HG02870 (cell line): ENCODE results near the gene GPRC5C.
A peak's percentile ranks its signal among the peaks of the same experiment; 100 is the strongest.
"Not testable (repeated sequence)": the region's sequence is repeated elsewhere in the genome, so short reads cannot be mapped to it uniquely, and the experiment has no call there.

Source experiments
- ATAC-seq: cut with Tn5 transposase; IDR thresholded peaks from one replicate; pipeline ENCODE4 v1.9.1; 2021; ENCODE audit warnings: mild to moderate bottlenecking, moderate library complexity; ENCODE audit not compliant: unreplicated experiment

The GPRC5C gene

DNA sequence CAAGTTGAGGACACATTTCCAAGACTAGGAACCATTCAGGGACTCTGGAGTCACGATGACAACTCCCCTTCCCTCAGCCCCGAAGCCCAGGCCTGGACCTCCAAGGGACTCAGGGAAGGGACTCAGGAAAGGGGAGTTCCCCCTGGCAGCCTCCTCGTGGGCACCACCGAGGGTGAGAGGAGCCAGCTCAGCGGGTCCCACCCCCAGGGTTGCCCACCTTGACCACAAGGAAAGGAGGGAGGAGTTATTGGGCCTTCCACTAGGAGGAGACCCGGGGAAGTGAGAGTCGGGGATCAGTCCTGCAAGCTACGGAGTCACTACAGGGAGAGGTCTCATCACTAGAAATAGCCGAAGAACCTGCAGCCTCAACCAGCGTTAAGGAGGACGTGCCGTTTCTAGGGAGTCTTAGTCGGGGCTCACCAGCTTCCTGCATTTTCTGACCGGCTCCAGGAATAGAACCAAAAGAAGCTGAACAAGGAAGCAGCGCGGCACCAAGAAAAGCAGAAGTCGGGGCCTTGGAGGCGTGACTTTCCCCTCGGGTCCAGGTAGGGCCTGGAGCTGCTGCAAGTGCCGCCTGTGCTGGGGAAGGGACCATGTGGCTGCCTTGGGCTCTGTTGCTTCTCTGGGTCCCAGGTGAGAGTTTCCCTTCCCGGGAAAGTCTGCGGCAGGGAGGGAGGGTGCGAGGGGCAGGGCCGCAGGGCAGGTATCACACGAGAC lies 34.4 kb downstream of the GPRC5C start, which contains the start of gene CD300A:
Gene CD300A, plus strand, starts transcription at position 524 of the 717 bp plus-strand sequence. Its CDS starts 70 bp downstream, at position 594.
- no peak for ATAC-seq

GRCh38 chr17:74466828-74467184 lies 34.9 kb downstream of the GPRC5C start:
- ATAC-seq = no peak

GRCh38 chr17:74467221-74467951 lies 35.5 kb downstream of the GPRC5C start:
- peak; percentile 60 for ATAC-seq

GRCh38 chr17:74471341-74471740 lies 39.5 kb downstream of the GPRC5C start:
- no peak for ATAC-seq

- ATAC-seq = no peak
Observed at GRCh38 chr17:74472890-74473289, 41.0 kb downstream of the GPRC5C start.

GRCh38 chr17:74473294-74473693 lies 41.4 kb downstream of the GPRC5C start:
- ATAC-seq = no peak

- no peak for ATAC-seq
Observed at GRCh38 chr17:74474043-74474792, 42.3 kb downstream of the GPRC5C start.

DNA sequence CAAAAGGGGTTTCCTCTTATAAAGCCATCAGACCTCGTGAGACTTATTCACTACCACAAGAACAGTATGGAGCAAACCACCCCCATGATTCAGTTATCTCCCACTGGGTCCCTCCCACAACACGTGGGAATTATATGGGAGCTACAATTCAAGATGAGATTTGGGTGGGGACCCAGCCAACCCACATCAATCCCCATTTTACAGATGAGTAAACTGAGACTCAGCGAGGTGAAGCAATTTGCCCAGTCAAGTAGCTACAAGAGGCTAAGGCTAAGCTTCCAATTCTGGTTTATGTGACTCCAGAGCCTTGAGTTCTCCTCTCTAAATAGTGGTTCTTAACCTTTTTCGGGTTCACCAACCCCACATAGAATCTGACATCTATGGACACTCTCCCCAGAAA lies 43.3 kb downstream of the GPRC5C start:
- ATAC-seq = no peak

DNA sequence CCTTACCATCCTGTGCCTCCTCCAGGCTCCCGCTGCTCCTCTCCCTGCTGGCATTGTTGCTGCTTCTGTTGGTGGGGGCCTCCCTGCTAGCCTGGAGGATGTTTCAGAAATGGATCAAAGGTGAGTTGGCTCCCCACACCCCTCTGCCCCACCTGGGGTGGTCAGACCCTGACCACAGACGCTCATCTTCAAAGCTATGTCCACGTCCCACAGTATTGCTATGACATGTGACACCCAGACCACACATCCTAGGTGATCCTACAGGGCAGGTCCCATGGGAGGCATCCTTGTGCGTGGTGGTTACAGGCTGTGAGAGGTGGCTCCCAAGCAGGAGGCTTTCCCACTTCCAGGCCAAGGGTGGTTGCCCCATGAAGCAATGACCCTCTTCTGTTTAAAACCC lies 45.5 kb downstream of the GPRC5C start:
- no peak for ATAC-seq

DNA sequence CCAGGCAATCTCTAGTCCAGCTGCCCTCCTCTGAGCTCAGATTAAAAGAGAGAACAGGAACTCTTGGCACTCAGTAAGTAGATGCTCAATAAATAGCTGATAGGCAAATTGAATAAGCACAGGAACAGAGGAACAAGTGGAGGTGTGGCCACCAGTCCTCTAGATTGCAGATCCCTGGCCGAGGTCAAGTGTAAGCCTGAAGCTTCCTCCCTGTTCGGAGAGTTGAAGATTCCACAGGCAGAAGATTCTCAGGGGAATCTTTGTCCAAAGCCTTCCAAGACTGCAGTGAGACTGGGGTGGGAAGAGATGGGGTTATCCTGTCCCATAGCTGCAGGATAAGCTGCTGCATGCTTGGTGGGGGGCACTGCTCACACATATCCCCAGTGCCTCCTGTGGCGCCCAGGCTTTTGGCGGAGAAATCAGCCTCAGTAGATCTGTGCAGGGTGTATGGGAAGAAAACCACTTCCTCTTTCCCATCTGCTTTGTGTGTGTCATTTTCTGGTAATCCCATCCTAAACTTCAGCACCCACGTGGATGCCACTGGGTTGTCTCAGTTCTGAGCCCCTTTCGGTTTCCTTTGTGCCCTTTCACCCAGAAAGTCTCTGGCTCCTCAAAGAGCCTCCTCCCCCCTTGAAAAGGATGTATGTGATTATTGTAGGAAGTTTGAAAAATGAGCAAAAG lies 46.7 kb downstream of the GPRC5C start:
- ATAC-seq = no peak

GRCh38 chr17:74480290-74480689 lies 48.4 kb downstream of the GPRC5C start:
- ATAC-seq = no peak

- no peak for ATAC-seq
Observed at GRCh38 chr17:74481621-74482020, 49.7 kb downstream of the GPRC5C start.

GRCh38 chr17:74484066-74484465 lies 52.2 kb downstream of the GPRC5C start:
- no peak for ATAC-seq

GRCh38 chr17:74485022-74485743 lies 53.3 kb downstream of the GPRC5C start:
- no peak for ATAC-seq

GRCh38 chr17:74485841-74486240 lies 54.0 kb downstream of the GPRC5C start:
- ATAC-seq = no peak

GRCh38 chr17:74488276-74488675 lies 56.4 kb downstream of the GPRC5C start:
- not testable (repeated sequence) for ATAC-seq

- ATAC-seq = no peak
Observed at GRCh38 chr17:74490716-74491115, 58.8 kb downstream of the GPRC5C start.

DNA sequence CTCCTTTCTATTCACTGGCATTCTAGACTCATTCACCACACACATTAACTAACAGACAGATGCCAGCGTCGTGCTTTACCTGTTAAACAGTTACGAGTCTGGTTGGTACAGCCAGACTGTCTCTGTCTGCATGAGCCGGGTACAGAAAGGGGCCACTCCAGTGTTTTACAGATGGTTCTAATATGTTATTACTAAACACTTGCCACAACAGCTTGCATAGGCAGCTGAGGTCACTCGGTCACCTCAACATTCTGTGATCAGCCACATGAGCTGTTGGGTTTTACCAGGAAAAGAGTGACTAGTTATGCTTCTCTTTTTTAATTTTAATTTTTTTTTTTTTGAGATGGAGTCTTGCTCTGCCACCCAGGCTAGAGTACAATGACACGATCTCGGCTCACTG lies 59.7 kb downstream of the GPRC5C start:
- no peak for ATAC-seq

- ATAC-seq = no peak
Observed at GRCh38 chr17:74493331-74493833, 61.5 kb downstream of the GPRC5C start.
